Liver (tissue), 9 donors: ENCODE results near the gene KHNYN. TPM values are rescaled to one million over a fixed set of nuclear protein-coding genes. Genes with fewer than 3 reads are reported as not detected.

Experiments used
- DNase-seq: peaks from one replicate; pipeline ENCODE4 v3.0.0-alpha.2; 2017; ENCODE audit warnings: low spot score
- H3K27ac ChIP-seq, 2 donors: one replicate each; pipeline ENCODE4 v1.7.0; 2013; ENCODE audit warnings: inconsistent platforms in 2 of 2, low read length in 2 of 2, control low read depth in 1 of 2, low read depth in 1 of 2, mild to moderate bottlenecking in 1 of 2
- H3K27me3 ChIP-seq, 4 donors: one replicate each; pipeline versions ENCODE4 v1.6.1 to v1.7.0; 2013; ENCODE audit warnings: low read length in 3 of 4, inconsistent platforms in 1 of 4, mild to moderate bottlenecking in 1 of 4, moderate library complexity in 1 of 4; ENCODE audit not compliant: control insufficient read depth in 4 of 4, insufficient read depth in 4 of 4
- H3K36me3 ChIP-seq, 4 donors: one replicate each; pipeline versions ENCODE4 v1.6.1 to v1.7.0; 2013; ENCODE audit warnings: low read length in 3 of 4, mild to moderate bottlenecking in 3 of 4, low read depth in 1 of 4, moderate library complexity in 1 of 4; ENCODE audit not compliant: control insufficient read depth in 4 of 4, insufficient read depth in 3 of 4
- H3K4me1 ChIP-seq, 4 donors: one replicate each; pipeline versions ENCODE4 v1.6.1 to v1.7.0; 2013; ENCODE audit warnings: low read length in 3 of 4, mild to moderate bottlenecking in 3 of 4, moderate library complexity in 1 of 4; ENCODE audit not compliant: control insufficient read depth in 4 of 4, insufficient read depth in 4 of 4
- H3K4me3 ChIP-seq, 3 donors: one replicate each; pipeline versions ENCODE4 v1.6.1 to v1.7.0; 2013; ENCODE audit warnings: low read length in 3 of 3, control low read depth in 1 of 3, low read depth in 1 of 3, mild to moderate bottlenecking in 1 of 3
- H3K9ac ChIP-seq, 2 donors: one replicate each; pipeline ENCODE4 v1.7.0; 2013; ENCODE audit warnings: low read length in 2 of 2, mild to moderate bottlenecking in 2 of 2, moderate library complexity in 2 of 2, control low read depth in 1 of 2, low read depth in 1 of 2
- H3K9me3 ChIP-seq, 4 donors: one replicate each; pipeline versions ENCODE4 v1.6.1 to v1.7.0; 2013; ENCODE audit warnings: low read length in 3 of 4; ENCODE audit not compliant: control insufficient read depth in 4 of 4
- ATF3 ChIP-seq: IDR thresholded peaks from 2 replicates; pipeline ENCODE4 v1.6.1; 2016; ENCODE audit warnings: antibody characterized with exemption
- EGR1 ChIP-seq, 2 donors: IDR thresholded peaks; 2 replicates each; pipeline ENCODE4 v1.6.1; 2016 to 2018; ENCODE audit warnings: antibody characterized with exemption in 2 of 2, low read depth in 2 of 2
- FOXA2 ChIP-seq: IDR thresholded peaks from 2 replicates; pipeline ENCODE4 v1.6.1; 2016; ENCODE audit warnings: antibody characterized with exemption
- HNF4A ChIP-seq, 2 donors: conservative IDR thresholded peaks; 2 replicates each; pipeline ENCODE4 v1.6.1; 2016; ENCODE audit warnings: antibody characterized with exemption in 2 of 2, mild to moderate bottlenecking in 2 of 2
- HNF4G ChIP-seq: IDR thresholded peaks from 2 replicates; pipeline ENCODE4 v1.6.1; 2016; ENCODE audit warnings: antibody characterized with exemption
- JUND ChIP-seq, 2 donors: IDR thresholded peaks; 2 replicates each; pipeline ENCODE4 v1.6.1; 2016; ENCODE audit warnings: antibody characterized with exemption in 2 of 2
- MAX ChIP-seq: IDR thresholded peaks from 2 replicates; pipeline ENCODE4 v1.6.1; 2016; ENCODE audit warnings: antibody characterized with exemption
- NR2F2 ChIP-seq: IDR thresholded peaks from 2 replicates; pipeline ENCODE4 v1.6.1; 2016; ENCODE audit warnings: antibody characterized with exemption
- RAD21 ChIP-seq, 2 donors: IDR thresholded peaks; 2 replicates each; pipeline ENCODE4 v1.6.1; 2016; ENCODE audit warnings: antibody characterized with exemption in 2 of 2, mild to moderate bottlenecking in 2 of 2
- RXRA ChIP-seq, 2 donors: IDR thresholded peaks; 2 replicates each; pipeline ENCODE4 v1.6.1; 2017 to 2018; ENCODE audit warnings: antibody characterized with exemption in 2 of 2, mild to moderate bottlenecking in 1 of 2
- SP1 ChIP-seq: IDR thresholded peaks from 2 replicates; pipeline ENCODE4 v1.6.1; 2018; ENCODE audit warnings: antibody characterized with exemption, mild to moderate bottlenecking
- TAF1 ChIP-seq: conservative IDR thresholded peaks from 2 replicates; pipeline ENCODE4 v1.6.1; 2016; ENCODE audit warnings: antibody characterized with exemption, mild to moderate bottlenecking
- YY1 ChIP-seq: IDR thresholded peaks from 2 replicates; pipeline ENCODE4 v1.6.1; 2016; ENCODE audit warnings: antibody characterized with exemption, mild to moderate bottlenecking
- WGBS: extraction: QIAGEN DNeasy Blood & Tissue Kit; methylation state at CpG from one replicate; pipeline ENCODE4 v1.1.7; 2013; 5-methylcytosine and 5-hydroxymethylcytosine counted together
- polyA plus RNA-seq, 2 donors: library from polyadenylated mRNA; stranded (reverse) in 1 of 2; unstranded in 1 of 2; fragments of 200-250 nt in 1 of 2; fragments of >200 nt in 1 of 2; fragmentation: Nextera tagmentation in 1 of 2; extraction: Ambion mirVana in 1 of 2; gene quantifications; one replicate each; pipeline versions ENCODE4 v1.2.1 to v1.2.3, GENCODE V29; 2013 to 2015
- total RNA-seq, 2 donors: library from RNA; depleted of rRNA; stranded (reverse); fragments of >200 nt; gene quantifications; one replicate each; pipeline ENCODE4 v1.2.3, GENCODE V29; 2014
- TF ChIP-seq, protein P1 (sequence below): IDR thresholded peaks from 2 replicates; pipeline ENCODE4 v1.6.1; 2016; ENCODE audit warnings: antibody characterized with exemption, mild to moderate bottlenecking
- TF ChIP-seq, protein P2 (sequence below): IDR thresholded peaks from 2 replicates; pipeline ENCODE4 v1.6.1; 2016; ENCODE audit warnings: antibody characterized with exemption
- TF ChIP-seq, protein P3 (sequence below): fragments of 150-350 bp; IDR thresholded peaks from 2 replicates; pipeline ENCODE4 v1.5.1; 2017; ENCODE audit warnings: improper control_type of control experiment, low read depth, low read length; ENCODE audit not compliant: missing input control
- donor health status: healthy.
- donor health status: healthy.
- donor health status: healthy.
- donor health status: healthy.
- donor health status: healthy.

Gene KHNYN
- total and polyA plus RNA-seq, 4 donors: 3.0 to 40.3 (median 24.6) TPM

DNA sequence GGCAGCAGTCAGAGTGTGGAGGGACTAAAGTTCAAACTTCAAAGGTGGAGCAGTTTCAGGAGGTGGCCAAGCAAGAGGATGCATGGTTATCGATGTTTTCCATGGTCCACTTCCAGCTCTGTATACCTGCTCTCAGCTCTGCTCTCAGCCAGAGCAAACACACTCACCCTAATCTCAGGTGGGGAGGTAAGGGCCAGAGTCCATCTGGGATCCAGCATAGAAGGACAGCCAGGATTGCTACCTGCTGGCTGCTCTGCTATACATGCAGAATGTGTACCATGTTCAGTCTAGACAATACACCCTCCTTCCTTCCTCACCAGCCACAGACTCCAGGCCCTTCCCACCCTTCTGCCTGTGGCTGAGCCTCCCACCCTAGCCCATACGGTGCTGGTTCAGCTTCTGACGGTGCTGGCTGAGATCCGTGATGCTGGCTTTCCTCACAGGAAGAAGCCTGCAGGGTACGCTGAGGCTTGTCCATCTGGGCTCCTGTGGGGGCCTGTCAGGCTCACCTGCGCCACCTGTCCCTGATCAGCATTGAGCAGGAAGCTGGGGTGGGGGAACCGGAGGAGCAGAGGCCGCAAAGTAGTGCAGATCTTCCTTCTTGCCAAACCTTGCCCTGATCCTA, 2.7 kb upstream of the KHNYN start:
- 36% methylated on average over 8 of the region's 8 CpGs for whole genome bisulfite sequencing
- Histone ChIP-seq H3K9ac (no peak overlapping the region), H3K9me3 (no peaks in the 10 kb centered on the region), H3K4me3 (no peak overlapping the region), H3K27ac (peak overlapping the region; percentile 44 to 53), H3K4me1 (peaks cover 14 to 81% (median 67%) of the 10 kb centered on the region in 4 donors), H3K27me3 (no peaks in the 10 kb centered on the region), H3K36me3 (peaks cover 0 to under 1% (median 0%) of the 10 kb centered on the region in 4 donors)
- TF ChIP-seq ATF3 (no peak), RAD21 (IDR thresholded peaks at IDR 0.05) (peak; percentile 27 to 39), TAF1 (no peak), HNF4G (peak; percentile 90), JUND (IDR thresholded peaks at IDR 0.05) (peak in 1 of 2 donors; percentile 74), EGR1 (IDR thresholded peaks at IDR 0.05; ENCODE audit: low read depth in 2 of 2) (no peak), HNF4A (conservative IDR thresholded peaks at IDR 0.05) (peak; percentile 94 to 96), SP1 (peak; percentile 92), MAX (peak; percentile 57), RXRA (IDR thresholded peaks at IDR 0.05) (peak; percentile 70 to 79), YY1 (peak; percentile 57), FOXA2 (no peak), NR2F2 (no peak)
- TF ChIP-seq, protein P1, sequence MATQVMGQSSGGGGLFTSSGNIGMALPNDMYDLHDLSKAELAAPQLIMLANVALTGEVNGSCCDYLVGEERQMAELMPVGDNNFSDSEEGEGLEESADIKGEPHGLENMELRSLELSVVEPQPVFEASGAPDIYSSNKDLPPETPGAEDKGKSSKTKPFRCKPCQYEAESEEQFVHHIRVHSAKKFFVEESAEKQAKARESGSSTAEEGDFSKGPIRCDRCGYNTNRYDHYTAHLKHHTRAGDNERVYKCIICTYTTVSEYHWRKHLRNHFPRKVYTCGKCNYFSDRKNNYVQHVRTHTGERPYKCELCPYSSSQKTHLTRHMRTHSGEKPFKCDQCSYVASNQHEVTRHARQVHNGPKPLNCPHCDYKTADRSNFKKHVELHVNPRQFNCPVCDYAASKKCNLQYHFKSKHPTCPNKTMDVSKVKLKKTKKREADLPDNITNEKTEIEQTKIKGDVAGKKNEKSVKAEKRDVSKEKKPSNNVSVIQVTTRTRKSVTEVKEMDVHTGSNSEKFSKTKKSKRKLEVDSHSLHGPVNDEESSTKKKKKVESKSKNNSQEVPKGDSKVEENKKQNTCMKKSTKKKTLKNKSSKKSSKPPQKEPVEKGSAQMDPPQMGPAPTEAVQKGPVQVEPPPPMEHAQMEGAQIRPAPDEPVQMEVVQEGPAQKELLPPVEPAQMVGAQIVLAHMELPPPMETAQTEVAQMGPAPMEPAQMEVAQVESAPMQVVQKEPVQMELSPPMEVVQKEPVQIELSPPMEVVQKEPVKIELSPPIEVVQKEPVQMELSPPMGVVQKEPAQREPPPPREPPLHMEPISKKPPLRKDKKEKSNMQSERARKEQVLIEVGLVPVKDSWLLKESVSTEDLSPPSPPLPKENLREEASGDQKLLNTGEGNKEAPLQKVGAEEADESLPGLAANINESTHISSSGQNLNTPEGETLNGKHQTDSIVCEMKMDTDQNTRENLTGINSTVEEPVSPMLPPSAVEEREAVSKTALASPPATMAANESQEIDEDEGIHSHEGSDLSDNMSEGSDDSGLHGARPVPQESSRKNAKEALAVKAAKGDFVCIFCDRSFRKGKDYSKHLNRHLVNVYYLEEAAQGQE: no peak
- TF ChIP-seq, protein P2, sequence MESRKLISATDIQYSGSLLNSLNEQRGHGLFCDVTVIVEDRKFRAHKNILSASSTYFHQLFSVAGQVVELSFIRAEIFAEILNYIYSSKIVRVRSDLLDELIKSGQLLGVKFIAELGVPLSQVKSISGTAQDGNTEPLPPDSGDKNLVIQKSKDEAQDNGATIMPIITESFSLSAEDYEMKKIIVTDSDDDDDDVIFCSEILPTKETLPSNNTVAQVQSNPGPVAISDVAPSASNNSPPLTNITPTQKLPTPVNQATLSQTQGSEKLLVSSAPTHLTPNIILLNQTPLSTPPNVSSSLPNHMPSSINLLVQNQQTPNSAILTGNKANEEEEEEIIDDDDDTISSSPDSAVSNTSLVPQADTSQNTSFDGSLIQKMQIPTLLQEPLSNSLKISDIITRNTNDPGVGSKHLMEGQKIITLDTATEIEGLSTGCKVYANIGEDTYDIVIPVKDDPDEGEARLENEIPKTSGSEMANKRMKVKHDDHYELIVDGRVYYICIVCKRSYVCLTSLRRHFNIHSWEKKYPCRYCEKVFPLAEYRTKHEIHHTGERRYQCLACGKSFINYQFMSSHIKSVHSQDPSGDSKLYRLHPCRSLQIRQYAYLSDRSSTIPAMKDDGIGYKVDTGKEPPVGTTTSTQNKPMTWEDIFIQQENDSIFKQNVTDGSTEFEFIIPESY: no peak
- TF ChIP-seq, protein P3, sequence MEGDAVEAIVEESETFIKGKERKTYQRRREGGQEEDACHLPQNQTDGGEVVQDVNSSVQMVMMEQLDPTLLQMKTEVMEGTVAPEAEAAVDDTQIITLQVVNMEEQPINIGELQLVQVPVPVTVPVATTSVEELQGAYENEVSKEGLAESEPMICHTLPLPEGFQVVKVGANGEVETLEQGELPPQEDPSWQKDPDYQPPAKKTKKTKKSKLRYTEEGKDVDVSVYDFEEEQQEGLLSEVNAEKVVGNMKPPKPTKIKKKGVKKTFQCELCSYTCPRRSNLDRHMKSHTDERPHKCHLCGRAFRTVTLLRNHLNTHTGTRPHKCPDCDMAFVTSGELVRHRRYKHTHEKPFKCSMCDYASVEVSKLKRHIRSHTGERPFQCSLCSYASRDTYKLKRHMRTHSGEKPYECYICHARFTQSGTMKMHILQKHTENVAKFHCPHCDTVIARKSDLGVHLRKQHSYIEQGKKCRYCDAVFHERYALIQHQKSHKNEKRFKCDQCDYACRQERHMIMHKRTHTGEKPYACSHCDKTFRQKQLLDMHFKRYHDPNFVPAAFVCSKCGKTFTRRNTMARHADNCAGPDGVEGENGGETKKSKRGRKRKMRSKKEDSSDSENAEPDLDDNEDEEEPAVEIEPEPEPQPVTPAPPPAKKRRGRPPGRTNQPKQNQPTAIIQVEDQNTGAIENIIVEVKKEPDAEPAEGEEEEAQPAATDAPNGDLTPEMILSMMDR: no peak
- no peak for DNase-seq
